K562 (cell line): ENCODE results near the gene DNAJC11. TPM values are rescaled to one million over a fixed set of nuclear protein-coding genes. Genes with fewer than 3 reads are reported as not detected.
"Not testable (repeated sequence)": the region's sequence is repeated elsewhere in the genome, so short reads cannot be mapped to it uniquely, and the experiment has no call there.

ENCODE experiments used
- ATAC-seq: fragments of 200-7000 bp; cut with Tn5 transposase; 3 replicates; pipeline ENCODE4 v1.9.1; 2020; ENCODE audit warnings: moderate library complexity
- BruUV-seq: library from RNA; stranded (reverse); fragments of 400-500 nt; replicated peaks from 2 replicates; lab custom pipeline; 2021; lab: Mats Ljungman, UMichigan
- CTCF ChIA-PET: fragments of 300-600 bp; formaldehyde crosslinking; extraction: SDS; loops from one replicate; lab custom pipeline; 2021; ENCODE audit warnings: low intra/inter-chr PET ratio; lab: Yijun Ruan, JAX
- POLR2A ChIA-PET: fragments of 300-600, 350-650 bp; sonication (Branson Sonifier 250); formaldehyde crosslinking; extraction: SDS; loops from one replicate; lab custom pipeline; 2021; ENCODE audit warnings: antibody characterized with exemption, inconsistent platforms; lab: Yijun Ruan, JAX
- DNase-seq, 4 experiments: peaks; one replicate each; pipeline versions ENCODE4 v3.0.0 to v3.0.0-alpha.2; 2011 to 2018; ENCODE audit warnings: low spot score in 3 of 4, mixed read lengths in 3 of 4; ENCODE audit errors: extremely low read depth in 1 of 4
- FAIRE-seq: peaks from 2 replicates; lab custom pipeline; 2011; peaks lifted over from hg19 to GRCh38; lab: Jason Lieb, UNC
- H2AFZ ChIP-seq: 2 replicates; pipeline ENCODE4 v1.6.0; 2011; ENCODE audit warnings: low read depth, low read length, control low read depth, inconsistent platforms
- H3K27ac ChIP-seq: fragments of 200-600 bp; 3 replicates; pipeline ENCODE4 v1.8.0; 2011; ENCODE audit warnings: low read depth, mild to moderate bottlenecking, control low read depth, inconsistent platforms, low read length, moderate library complexity, mixed read lengths; ENCODE audit errors: extremely low read depth
- H3K27me3 ChIP-seq, 2 experiments: fragments of 300-600 bp in 1 of 2; 2 replicates in 1 of 2; 3 replicates in 1 of 2; pipeline versions ENCODE4 v1.6.0 to v1.8.0; 2011; ENCODE audit warnings: inconsistent platforms in 2 of 2, low read length in 2 of 2, mild to moderate bottlenecking in 1 of 2, mixed read lengths in 1 of 2, moderate library complexity in 1 of 2; ENCODE audit not compliant: control insufficient read depth in 2 of 2, insufficient read depth in 2 of 2
- H3K36me3 ChIP-seq: fragments of 300-600 bp; 3 replicates; pipeline ENCODE4 v1.8.0; 2011; ENCODE audit warnings: mild to moderate bottlenecking, low read length, inconsistent platforms; ENCODE audit not compliant: control insufficient read depth, insufficient read depth
- H3K4me1 ChIP-seq, 2 experiments: fragments of 200-600 bp in 1 of 2; replicated peaks in 1 of 2; 2 replicates in 1 of 2; 3 replicates in 1 of 2; pipeline versions ENCODE4 v1.5.1 to v1.8.0; 2011; ENCODE audit warnings: inconsistent platforms in 2 of 2, low read length in 2 of 2, mild to moderate bottlenecking in 1 of 2, mixed read lengths in 1 of 2, moderate library complexity in 1 of 2; ENCODE audit not compliant: control insufficient read depth in 2 of 2, insufficient read depth in 2 of 2
- H3K4me2 ChIP-seq: 2 replicates; pipeline ENCODE4 v1.6.1; 2011; ENCODE audit warnings: low read length, control low read depth, inconsistent platforms, mixed read lengths; ENCODE audit not compliant: insufficient read depth
- H3K4me3 ChIP-seq: fragments of 200-600 bp; sonication (generic), shearing (Covaris generic); 2 replicates; pipeline ENCODE4 v1.5.1; 2016; ENCODE audit warnings: control low read depth, inconsistent platforms
- H3K79me2 ChIP-seq: fragments of 200-600 bp; 3 replicates; pipeline ENCODE4 v1.8.0; 2011; ENCODE audit warnings: low read length, inconsistent platforms; ENCODE audit not compliant: control insufficient read depth, insufficient read depth
- H3K9ac ChIP-seq, 2 experiments: 2 replicates each; pipeline versions ENCODE4 v1.6.0 to v1.6.1; 2011; ENCODE audit warnings: low read depth in 2 of 2, low read length in 2 of 2, control low read depth in 1 of 2, inconsistent platforms in 1 of 2, mild to moderate bottlenecking in 1 of 2, mixed read lengths in 1 of 2; ENCODE audit not compliant: insufficient read depth in 1 of 2
- H3K9me1 ChIP-seq: one replicate; pipeline ENCODE4 v1.6.0; 2011; ENCODE audit warnings: inconsistent platforms, mild to moderate bottlenecking, low read length, moderate library complexity; ENCODE audit not compliant: control insufficient read depth, insufficient read depth
- H3K9me3 ChIP-seq: replicated peaks from 2 replicates; pipeline ENCODE4 v1.5.1; 2011; ENCODE audit warnings: low read depth, low read length, inconsistent platforms; ENCODE audit not compliant: control insufficient read depth, insufficient read depth
- H4K20me1 ChIP-seq: replicated peaks from 2 replicates; pipeline ENCODE4 v1.6.1; 2011; ENCODE audit warnings: low read length, inconsistent platforms, mixed read lengths; ENCODE audit not compliant: control insufficient read depth, insufficient read depth
- MYNN ChIP-seq, 2 experiments: sonication (generic); formaldehyde crosslinking in 1 of 2; IDR thresholded peaks; 2 replicates each; pipeline versions ENCODE4 v1.5.0 to v1.6.1; 2016 to 2020; ENCODE audit warnings: antibody characterized with exemption in 1 of 2, missing genetic modification reagents in 1 of 2
- POLR2AphosphoS5 ChIP-seq: IDR thresholded peaks from 2 replicates; pipeline ENCODE4 v1.6.1; 2011; ENCODE audit warnings: mild to moderate bottlenecking, low read depth, low read length, moderate library complexity; ENCODE audit not compliant: control insufficient read depth, insufficient read depth
- SREBF2 ChIP-seq: sonication (generic); formaldehyde crosslinking; IDR thresholded peaks from 2 replicates; pipeline ENCODE4 v1.4.0; 2020; ENCODE audit warnings: mild to moderate bottlenecking, missing genetic modification reagents
- WGBS: fragments of 100-300 bp; shearing (Covaris generic); methylation state at CpG from one replicate; pipeline ENCODE4 v1.1.6; 2016; ENCODE audit warnings: low coverage, mixed read lengths; ENCODE audit not compliant: insufficient coverage; ENCODE audit errors: missing lambda C conversion rate; 5-methylcytosine and 5-hydroxymethylcytosine counted together
- in situ Hi-C: fragments of 300-500 bp; cut with MboI; formaldehyde crosslinking; loops from 4 replicates; pipeline ENCODE4 v1.15.0; 2018; ENCODE audit warnings: inconsistent platforms, mixed read lengths
- intact Hi-C: fragments of 100-400 bp; cut with micrococcal nuclease; formaldehyde crosslinking; loops from 2 replicates; pipeline ENCODE4 v1.14.2; 2022
- polyA plus RNA-seq, 8 experiments: library from polyadenylated mRNA; depleted of rRNA in 4 of 8; stranded (reverse) in 5 of 8; unstranded in 3 of 8; fragments of >200 nt; fragmentation: Nextera tagmentation in 2 of 8; fragmentation: Illumina TruSeq in 1 of 8; extraction: Ambion mirVana in 2 of 8; extraction: Trizol in 1 of 8; gene quantifications; 2 replicates each; pipeline versions ENCODE4 v1.2.1 to v1.2.3, GENCODE V29; 2011 to 2014; ENCODE audit warnings: inconsistent platforms in 1 of 8, missing spikeins in 1 of 8
- total RNA-seq, 7 experiments: library from RNA; depleted of rRNA in 6 of 7; stranded (reverse); fragments of >200 nt in 6 of 7; fragmentation: Illumina TruSeq in 2 of 7; extraction: Trizol in 2 of 7; gene quantifications; 2 replicates each; pipeline versions ENCODE4 v1.2.1 to v1.2.3, GENCODE V29; 2011 to 2021; ENCODE audit warnings: low replicate concordance in 1 of 7

DNAJC11 gene
- total and polyA plus RNA-seq, 9 of the 15 experiments (the other 6 are each of a cell fraction or from before 2014, with no cell fraction given): 14.1 to 123 (median 76.6) TPM

DNA sequence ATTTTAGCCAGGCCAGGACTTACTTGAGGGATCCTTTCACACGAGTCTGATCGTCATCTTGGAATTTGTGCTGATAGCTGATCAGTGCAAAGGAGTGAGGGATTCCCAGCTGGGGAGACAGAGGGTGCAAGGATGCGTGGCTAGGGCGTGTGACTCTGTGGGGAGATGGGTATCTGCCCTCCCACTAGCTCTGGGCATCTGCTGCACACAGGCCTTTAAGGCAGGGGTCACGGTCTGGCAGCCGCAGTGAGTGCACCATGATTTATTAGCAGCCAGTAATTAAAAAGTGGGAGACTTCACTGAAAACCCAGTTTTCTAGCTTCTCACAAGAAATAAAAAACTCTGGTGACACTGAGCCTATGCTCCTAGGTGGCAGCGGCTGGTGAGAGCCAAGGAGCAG is 56.6 kb downstream of the DNAJC11 start:
- Histone ChIP-seq H4K20me1 (0 out of 2 replicates have a peak, but pooled peaks cover 4% of the 10 kb centered on the region), H3K27ac (no peak overlapping the region), H3K4me2 (no peak overlapping the region), H3K27me3 (no peaks in the 10 kb centered on the region), H3K9me1 (no peaks in the 10 kb centered on the region), H3K9me3 (no peaks in the 10 kb centered on the region), H3K36me3 (peaks cover 79% of the 10 kb centered on the region), H3K4me3 (no peak overlapping the region), H3K9ac (no peak overlapping the region), H3K79me2 (no peaks in the 10 kb centered on the region), H2AFZ (no peak overlapping the region), H3K4me1 (no peaks in the 10 kb centered on the region; a peak in 1 of 5 replicates)
- ChIA-PET POLR2A (interaction anchor here (0.6 to 2.2 kb wide), 4 partner anchors 10 to 277 kb away, joined by 3 to 6 read pairs (median 4); no protein-coding TSS in a partner anchor), CTCF (interaction anchor here (1.2 to 2.4 kb wide), 2 partner anchors 158 to 159 kb away, joined by 3 to 31 read pairs; no protein-coding TSS in a partner anchor)
- no peak for DNase-seq
- no TSS peak for BruUV-seq
- in situ Hi-C loops: no loop called here
- FAIRE-seq: no peak
- ATAC-seq: no peak
- WGBS: 87% methylated on average over 7 of the region's 7 CpGs
- TF ChIP-seq POLR2AphosphoS5: 0 out of 2 replicates have a peak, but pooled peaks have one; percentile 5
- TF ChIP-seq SREBF2 (CRISPR knock-in tag): no peak
- intact Hi-C loops: no loop called here

DNA sequence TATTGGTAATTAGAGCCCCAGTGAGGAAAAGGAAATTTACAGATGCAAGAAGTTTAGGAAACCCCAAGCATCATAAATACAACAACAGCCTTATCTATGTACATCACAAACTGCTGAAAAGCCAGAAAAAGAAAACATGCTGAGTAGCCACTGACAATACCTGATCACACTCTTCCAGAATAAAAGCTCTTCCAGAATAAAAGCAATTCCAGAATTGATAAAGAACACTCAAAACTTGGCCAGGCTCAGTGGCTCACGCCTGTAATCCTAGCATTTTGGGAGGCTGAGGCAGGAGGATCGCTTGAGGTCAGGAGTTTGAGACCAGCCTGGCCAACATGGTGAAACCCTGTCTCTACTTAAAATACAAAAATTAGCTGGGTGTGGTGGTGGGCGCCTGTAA is 60.7 kb downstream of the DNAJC11 start:
- BruUV-seq; intact Hi-C loops; H3K9ac ChIP-seq; H3K4me2 ChIP-seq; in situ Hi-C loops; H3K27ac ChIP-seq; H3K4me3 ChIP-seq; H3K79me2 ChIP-seq; ATAC-seq; DNase-seq; H3K4me1 ChIP-seq; H4K20me1 ChIP-seq; H3K9me3 ChIP-seq; H3K9me1 ChIP-seq; FAIRE-seq; H2AFZ ChIP-seq; H3K27me3 ChIP-seq; TF ChIP-seq MYNN (CRISPR knock-in tag; IDR thresholded peaks at IDR 0.05): not testable (repeated sequence)
- peak; percentile 59; the same call in 1 of the 2 replicates for TF ChIP-seq MYNN (IDR thresholded peaks at IDR 0.05)
- POLR2A ChIA-PET: interaction anchor here (1.2 kb wide), 1 partner anchor 8 kb away, joined by 3 read pairs; no protein-coding TSS in a partner anchor
- CTCF ChIA-PET: interaction anchor here (0.7 kb wide), 1 partner anchor 86 kb away, joined by 3 read pairs; the partner anchor contains the start of gene NOL9
- 76% methylated on average over 3 of the region's 3 CpGs for WGBS
- H3K36me3 ChIP-seq: peaks cover 94% of the 10 kb centered on the region
